HPDE6-E6E7 (cell line): Measurements from ENCODE around the gene TARBP1.
"Not testable (repeated sequence)": the region's sequence is repeated elsewhere in the genome, so short reads cannot be mapped to it uniquely, and the experiment has no call there.

Source experiments
- DNase-seq: peaks from one replicate; pipeline ENCODE4 v3.0.0; 2011; ENCODE audit warnings: missing footprints; ENCODE audit errors: extremely low spot score

TARBP1 gene

DNA sequence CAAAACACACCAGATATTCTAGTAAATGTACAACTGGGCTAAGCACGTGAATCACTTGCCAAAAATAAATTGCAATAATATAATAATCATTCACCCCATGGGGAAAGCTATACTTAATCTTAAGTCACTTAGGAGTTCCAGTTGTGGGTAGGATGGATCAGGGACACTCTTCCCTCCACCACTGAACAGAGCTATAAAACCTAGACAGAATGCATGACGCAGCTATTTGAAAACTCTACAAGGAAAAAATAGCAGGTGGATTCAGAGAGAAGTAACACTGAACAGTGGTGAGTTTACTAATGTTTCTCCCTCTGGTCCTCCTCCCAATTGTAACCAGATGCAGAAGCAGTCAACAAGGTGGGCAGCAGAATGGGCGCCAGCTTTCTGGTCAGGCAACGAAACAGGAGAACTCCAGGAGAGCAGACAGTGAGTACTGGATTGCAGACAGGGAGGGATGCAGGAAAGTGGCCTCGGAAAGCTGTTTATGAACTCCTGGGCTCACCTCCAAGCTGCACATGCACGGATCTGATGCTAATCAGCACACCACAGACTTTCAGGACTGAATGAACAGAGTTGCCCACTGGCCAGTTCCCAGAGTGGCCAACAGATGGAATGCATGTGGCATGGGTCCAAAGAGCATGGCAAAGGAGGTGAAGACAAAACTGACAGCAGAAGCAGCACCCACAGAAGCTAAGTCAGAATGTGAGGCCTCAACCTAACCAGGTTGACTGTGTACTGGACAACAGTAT, 41.4 kb downstream of the TARBP1 start:
- DNase-seq = no peak

DNA sequence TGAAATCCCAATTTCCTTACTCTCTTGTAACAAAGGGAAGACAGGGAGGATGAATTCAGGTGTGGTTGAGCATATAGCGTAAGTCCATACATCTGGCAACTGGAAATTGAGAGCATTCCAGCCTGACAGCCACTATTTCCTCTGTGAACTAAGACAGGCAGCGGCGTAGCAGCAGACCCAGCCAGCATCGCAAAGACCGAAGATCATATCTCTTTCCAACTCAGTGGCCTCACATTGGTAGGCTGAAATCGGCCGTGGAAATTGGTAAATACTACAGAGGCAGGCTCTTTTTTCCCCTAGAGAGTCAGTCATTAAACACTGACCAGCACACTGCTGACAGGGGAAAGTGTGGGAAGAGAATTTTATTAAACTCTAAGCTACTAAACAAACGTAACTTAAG, 43.4 kb downstream of the TARBP1 start:
- DNase-seq = no peak

DNA sequence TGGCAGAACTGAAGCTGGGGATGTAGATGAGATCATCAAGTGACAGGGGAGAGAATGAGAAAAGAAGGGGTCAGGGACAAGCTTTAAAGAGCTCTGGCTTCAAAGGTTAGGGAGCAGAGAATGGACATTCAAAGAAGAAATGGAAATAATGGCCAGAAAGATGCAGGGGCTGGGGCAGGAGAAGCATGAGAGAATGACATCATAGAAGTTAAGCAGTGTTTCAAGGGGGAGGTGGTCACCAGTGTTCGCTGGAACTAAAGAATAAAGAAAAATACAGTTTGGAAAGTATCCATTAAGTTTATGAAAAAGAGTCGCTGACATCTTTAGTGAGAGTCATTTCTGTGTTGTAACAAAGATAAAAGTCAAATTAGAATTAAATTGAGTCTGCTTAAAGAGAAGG, 44.3 kb downstream of the TARBP1 start:
- no peak for DNase-seq

DNA sequence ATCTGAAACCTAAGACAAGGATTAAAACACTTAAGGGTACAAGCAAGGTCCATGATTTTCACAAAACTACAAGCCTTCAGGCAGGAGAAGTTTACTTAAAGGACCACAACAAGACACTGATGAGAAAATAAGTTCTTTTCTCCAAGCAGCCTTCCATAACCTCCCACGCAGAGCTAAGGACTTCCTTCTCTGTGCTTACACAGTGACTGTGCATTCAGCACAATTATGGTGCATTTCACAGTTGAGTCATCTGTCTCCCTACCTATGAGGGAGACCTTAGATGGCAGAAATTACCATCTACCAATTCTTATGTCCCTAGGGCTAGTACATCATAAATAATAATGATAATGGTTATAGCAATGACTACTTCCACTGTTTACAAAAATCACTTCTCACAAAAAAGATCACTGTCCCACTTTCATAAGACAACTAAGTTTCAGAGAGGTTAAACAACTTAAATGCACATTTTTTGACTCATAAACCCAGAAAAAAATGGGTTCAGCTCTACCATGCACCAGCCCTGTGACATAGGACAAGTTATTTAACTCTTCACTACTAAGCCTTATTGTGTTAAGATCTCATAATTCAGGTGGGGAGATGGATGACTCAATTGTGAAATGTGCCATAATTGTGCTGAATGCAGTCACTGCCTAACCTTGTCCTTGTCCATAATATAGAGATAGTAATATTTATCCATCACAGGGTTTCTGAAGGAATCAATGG, 45.3 kb downstream of the TARBP1 start:
- DNase-seq = peak; percentile 39

DNA sequence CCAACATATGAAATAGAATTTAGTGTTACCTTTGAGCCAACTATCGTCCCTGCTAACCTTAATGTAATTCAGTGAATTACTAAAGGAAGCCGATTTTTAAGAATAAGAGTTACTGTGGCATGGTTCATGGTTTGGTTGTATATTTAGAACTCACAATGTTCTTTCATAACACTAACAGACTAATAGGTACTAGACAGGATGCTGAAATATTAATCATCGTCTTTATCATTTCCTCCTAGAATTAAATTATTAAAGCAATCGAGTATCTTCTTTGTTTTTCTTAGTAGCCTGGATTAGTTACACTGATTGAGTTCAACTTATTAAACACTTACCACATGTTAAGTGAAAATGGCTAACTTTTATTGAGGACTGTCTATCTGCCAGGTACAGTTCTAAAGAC, 47.7 kb downstream of the TARBP1 start:
- DNase-seq = no peak

GRCh38 chr1:234430691-234431090, 48.3 kb downstream of the TARBP1 start:
- no peak for DNase-seq

DNA sequence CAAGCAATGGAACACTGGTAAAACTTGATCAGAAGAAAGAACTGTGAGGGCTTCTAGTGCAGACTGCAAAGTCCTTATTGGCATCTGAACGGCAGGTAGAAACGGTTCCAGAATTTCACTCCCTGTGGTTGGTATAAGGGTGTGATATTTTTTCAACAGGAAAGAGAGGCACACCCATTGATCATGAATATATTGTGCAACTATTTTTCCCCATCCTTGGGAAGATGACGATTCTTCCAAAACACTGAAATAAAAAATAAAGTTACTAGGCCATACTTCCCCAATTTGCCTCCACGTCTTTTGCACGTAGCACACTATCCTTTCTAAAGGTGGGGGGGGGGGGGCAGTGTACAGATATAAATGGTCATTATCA, 49.6 kb downstream of the TARBP1 start:
- DNase-seq = no peak

- no peak for DNase-seq
Measured at GRCh38 chr1:234427950-234428646, 50.9 kb downstream of the TARBP1 start.

DNA sequence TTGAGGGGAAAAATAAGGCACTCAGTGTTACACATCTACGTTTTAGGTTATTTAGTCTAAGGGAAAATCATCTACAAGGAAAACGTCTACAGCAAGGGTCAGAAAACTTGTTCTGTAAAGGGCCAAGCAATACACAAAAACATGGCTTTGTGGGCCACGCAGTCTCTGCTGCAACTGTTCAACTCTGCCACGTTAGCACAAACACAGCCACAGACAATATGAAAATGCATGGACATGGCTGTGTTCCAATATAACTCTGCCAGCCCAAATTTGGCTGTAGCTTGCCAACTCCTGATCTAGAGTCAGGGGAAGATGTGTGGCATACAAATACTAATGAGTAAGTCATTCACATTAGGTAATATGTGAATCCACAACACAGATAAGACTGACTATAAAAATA, 65.0 kb downstream of the TARBP1 start:
- no peak for DNase-seq

DNA sequence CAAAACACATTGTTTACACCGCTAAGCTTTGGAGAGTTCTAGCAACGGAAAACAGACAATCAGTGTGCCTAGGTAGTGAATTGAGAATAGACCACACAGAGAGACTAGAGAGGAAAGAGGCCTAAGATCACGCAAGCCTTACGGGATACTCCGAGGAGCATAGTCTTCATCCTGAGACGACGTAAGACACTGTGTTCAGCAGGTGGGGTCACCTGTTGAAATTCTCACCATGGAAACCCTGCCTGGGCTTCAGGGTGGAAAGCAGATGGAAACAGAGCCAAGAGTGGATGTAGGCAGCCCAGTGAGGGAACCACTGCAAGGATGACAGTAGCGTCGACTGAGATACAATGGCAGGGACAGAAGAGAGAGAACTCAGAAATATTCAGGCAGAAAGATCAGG, 65.5 kb downstream of the TARBP1 start:
- no peak for DNase-seq

DNA sequence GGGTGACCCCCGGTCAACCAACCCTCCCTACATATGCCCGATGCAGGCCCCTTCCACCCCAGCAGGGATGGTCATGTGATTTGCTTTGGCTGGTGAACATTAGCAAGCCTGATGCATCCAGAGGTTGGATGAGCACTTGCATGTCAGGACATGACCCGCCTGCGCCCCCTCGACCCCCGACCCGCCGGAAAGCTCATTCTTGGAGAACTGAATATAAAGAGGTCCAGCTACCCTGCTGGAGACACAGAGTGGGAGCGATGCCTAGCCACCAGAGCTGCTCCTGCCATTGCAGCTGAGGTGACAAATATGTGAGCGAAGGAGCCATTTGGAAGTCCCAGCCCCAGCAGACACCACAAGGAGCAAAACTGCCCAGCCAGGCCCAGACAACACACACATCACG, 66.1 kb downstream of the TARBP1 start:
- no peak for DNase-seq

DNA sequence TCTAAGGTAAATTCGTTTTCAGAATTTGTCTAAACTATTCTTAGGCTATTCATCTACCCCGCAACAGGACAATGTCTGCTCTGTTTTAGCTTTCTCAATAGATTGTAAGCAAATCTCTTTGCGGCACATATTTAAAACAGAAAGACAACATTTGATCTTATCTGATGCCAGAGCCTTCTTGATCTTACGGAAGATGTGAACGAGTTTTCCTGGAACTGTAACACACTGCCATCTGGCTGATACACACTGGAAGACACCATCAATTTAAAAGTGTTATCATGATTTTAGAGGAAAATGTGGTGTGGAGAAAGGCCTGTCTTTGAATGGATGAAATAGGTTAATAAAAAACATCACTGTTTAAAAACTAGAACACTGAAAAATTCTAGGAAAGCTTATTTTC, 69.7 kb downstream of the TARBP1 start:
- no peak for DNase-seq

- DNase-seq = no peak
Measured at GRCh38 chr1:234408757-234409156, 70.2 kb downstream of the TARBP1 start.

DNA sequence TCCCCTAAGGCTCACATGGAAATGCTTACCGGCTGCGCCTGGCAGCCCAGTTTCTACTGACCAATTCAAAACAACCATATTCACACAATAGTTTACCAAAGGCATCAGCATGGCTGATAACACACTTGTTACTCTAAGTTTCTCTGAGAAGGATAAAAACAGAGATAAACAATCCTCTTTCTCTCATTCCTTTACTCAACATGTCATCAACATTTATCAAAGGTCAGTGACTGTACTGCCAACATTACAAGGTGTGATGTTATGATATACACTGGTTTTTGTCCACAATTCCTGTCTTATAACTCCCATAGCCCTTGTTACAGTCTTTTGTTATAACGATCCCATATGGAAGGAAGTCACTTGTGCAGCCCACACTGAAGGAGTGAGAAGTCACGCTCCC, 72.1 kb downstream of the TARBP1 start:
- DNase-seq = no peak

GRCh38 chr1:234405676-234406075, 73.3 kb downstream of the TARBP1 start:
- DNase-seq = no peak

- no peak for DNase-seq
Measured at GRCh38 chr1:234402939-234403338, 76.0 kb downstream of the TARBP1 start.

DNA sequence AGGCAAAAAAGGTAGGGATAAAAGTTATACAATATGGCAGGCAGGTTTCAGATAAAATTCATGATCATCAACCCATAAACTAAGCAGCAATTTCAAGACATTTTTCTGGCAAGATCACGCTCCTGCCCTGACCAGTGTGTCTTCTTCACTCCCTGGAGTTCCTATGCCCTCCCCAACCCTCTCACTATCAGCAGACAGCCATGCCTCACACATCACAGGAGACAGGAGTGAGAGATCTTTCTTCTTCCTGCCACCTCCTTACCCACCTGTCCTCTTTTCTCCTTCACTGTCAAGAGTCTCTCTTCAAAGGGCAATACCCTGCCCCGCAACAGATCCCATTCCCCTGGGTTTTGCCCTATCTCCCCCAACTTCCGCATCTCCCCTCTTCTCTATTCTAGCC, 77.3 kb downstream of the TARBP1 start:
- no peak for DNase-seq

- DNase-seq = no peak
Measured at GRCh38 chr1:234400773-234401172, 78.2 kb downstream of the TARBP1 start.

- not testable (repeated sequence) for DNase-seq
Measured at GRCh38 chr1:234399515-234399914, 79.5 kb downstream of the TARBP1 start.

DNA sequence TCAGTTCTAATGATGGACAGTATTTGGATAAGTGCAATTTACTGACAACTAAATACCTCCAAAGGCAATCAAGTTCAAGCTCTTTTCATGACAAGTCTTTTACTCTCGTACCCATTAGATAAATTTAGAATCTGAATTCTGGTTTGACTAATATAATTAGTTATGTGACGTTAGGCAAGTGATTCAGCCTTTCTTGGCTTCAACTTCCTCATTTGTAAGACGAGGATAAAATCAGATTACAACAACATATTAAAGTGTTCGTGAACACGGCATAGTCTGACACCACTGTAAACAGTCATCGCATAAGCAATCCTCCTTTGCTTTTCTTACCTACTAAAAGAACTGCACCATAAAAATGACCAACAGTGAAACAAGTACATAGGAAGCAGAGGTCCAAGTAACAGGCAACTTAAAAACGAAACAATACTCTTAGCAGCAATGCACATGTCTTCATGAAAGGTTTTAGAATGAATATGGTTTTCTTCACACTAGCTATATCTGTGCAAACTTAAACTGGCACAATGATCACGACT, 80.1 kb downstream of the TARBP1 start:
- peak; percentile 16 for DNase-seq

GRCh38 chr1:234397732-234398131, 81.2 kb downstream of the TARBP1 start:
- DNase-seq = no peak

GRCh38 chr1:234396871-234397270, 82.1 kb downstream of the TARBP1 start:
- no peak for DNase-seq

GRCh38 chr1:234396092-234396491, 82.9 kb downstream of the TARBP1 start:
- DNase-seq = no peak
